Ectodermal cell (in vitro differentiated cells): Measurements from ENCODE around the gene FHIT.

ENCODE experiments used
- H3K27ac ChIP-seq: 2 replicates; pipeline ENCODE4 v1.7.0; 2013; ENCODE audit warnings: mild to moderate bottlenecking, low read depth, low read length; ENCODE audit not compliant: insufficient read depth, poor library complexity, severe bottlenecking
- H3K27me3 ChIP-seq: 2 replicates; pipeline ENCODE4 v1.7.0; 2013; ENCODE audit warnings: mild to moderate bottlenecking, low read length; ENCODE audit not compliant: insufficient read depth, control insufficient read depth, poor library complexity, severe bottlenecking
- H3K36me3 ChIP-seq: one replicate; pipeline ENCODE4 v1.7.0; 2013; ENCODE audit warnings: low read length; ENCODE audit not compliant: control insufficient read depth, insufficient read depth
- H3K4me1 ChIP-seq: one replicate; pipeline ENCODE4 v1.7.0; 2013; ENCODE audit warnings: low read length; ENCODE audit not compliant: control insufficient read depth, insufficient read depth
- H3K4me3 ChIP-seq: 2 replicates; pipeline ENCODE4 v1.7.0; 2013; ENCODE audit warnings: low read depth, low read length, control low read depth; ENCODE audit not compliant: insufficient read depth
- H3K9me3 ChIP-seq: 2 replicates; pipeline ENCODE4 v1.7.0; 2013; ENCODE audit warnings: mild to moderate bottlenecking, low read length, moderate library complexity; ENCODE audit not compliant: control insufficient read depth
- WGBS, 2 experiments: methylation state at CpG; one replicate each; pipeline ENCODE4 v1.1.7; 2013; ENCODE audit warnings: missing lambda C conversion rate in 2 of 2; 5-methylcytosine and 5-hydroxymethylcytosine counted together

The FHIT gene

GRCh38 chr3:60064210-60065178 is 1186.8 kb downstream of the FHIT start:
- Histone ChIP-seq H3K4me1 (no peaks in the 10 kb centered on the region), H3K27me3 (no peaks in the 10 kb centered on the region), H3K4me3 (no peak overlapping the region), H3K36me3 (no peaks in the 10 kb centered on the region), H3K27ac (no peak overlapping the region), H3K9me3 (no peaks in the 10 kb centered on the region)
- 91 to 100% methylated on average over 2 to 3 of the region's 3 CpGs for WGBS, 2 experiments

GRCh38 chr3:60056404-60056803 is 1194.8 kb downstream of the FHIT start:
- H3K4me3 ChIP-seq, result no peak overlapping the region
- H3K27ac ChIP-seq, result no peak overlapping the region
- H3K4me1 ChIP-seq, result no peaks in the 10 kb centered on the region
- H3K27me3 ChIP-seq, result no peaks in the 10 kb centered on the region
- WGBS, 2 experiments, result 96 to 97% methylated on average over 4 of the region's 4 CpGs
- no peaks in the 10 kb centered on the region for H3K9me3 ChIP-seq
- H3K36me3 ChIP-seq, result no peaks in the 10 kb centered on the region

GRCh38 chr3:60055765-60056164 is 1195.5 kb downstream of the FHIT start:
- WGBS, 2 experiments, result 89 to 94% methylated on average over 6 of the region's 6 CpGs

GRCh38 chr3:60053526-60054265 is 1197.6 kb downstream of the FHIT start:
- no peaks in the 10 kb centered on the region for H3K36me3 ChIP-seq
- no peak overlapping the region for H3K4me3 ChIP-seq
- H3K27ac ChIP-seq, result no peak overlapping the region
- H3K27me3 ChIP-seq, result no peaks in the 10 kb centered on the region
- H3K4me1 ChIP-seq, result no peaks in the 10 kb centered on the region
- WGBS, 2 experiments, result 81 to 92% methylated on average over 3 of the region's 3 CpGs
- no peaks in the 10 kb centered on the region for H3K9me3 ChIP-seq

More at GRCh38 chr3:60055765-60056164, 1195.5 kb downstream of the FHIT start:
- Histone ChIP-seq H3K27me3 (no peaks in the 10 kb centered on the region), H3K27ac (no peak overlapping the region), H3K9me3 (no peaks in the 10 kb centered on the region), H3K4me3 (no peak overlapping the region), H3K4me1 (no peaks in the 10 kb centered on the region), H3K36me3 (no peaks in the 10 kb centered on the region)

GRCh38 chr3:60048447-60048848 is 1202.8 kb downstream of the FHIT start:
- Histone ChIP-seq H3K4me1 (no peaks in the 10 kb centered on the region), H3K27ac (no peak overlapping the region), H3K9me3 (no peaks in the 10 kb centered on the region), H3K27me3 (no peaks in the 10 kb centered on the region), H3K4me3 (no peak overlapping the region), H3K36me3 (no peaks in the 10 kb centered on the region)
- 96% methylated on average over 12 of the region's 12 CpGs for WGBS, 2 experiments

GRCh38 chr3:60047426-60048200 is 1203.6 kb downstream of the FHIT start:
- no peaks in the 10 kb centered on the region for H3K4me1 ChIP-seq
- H3K9me3 ChIP-seq, result no peaks in the 10 kb centered on the region
- no peaks in the 10 kb centered on the region for H3K36me3 ChIP-seq
- no peak overlapping the region for H3K4me3 ChIP-seq
- 95% methylated on average over 9 of the region's 9 CpGs for WGBS, 2 experiments
- H3K27me3 ChIP-seq, result no peaks in the 10 kb centered on the region
- no peak overlapping the region for H3K27ac ChIP-seq

GRCh38 chr3:60046210-60046609 is 1205.0 kb downstream of the FHIT start:
- no peaks in the 10 kb centered on the region for H3K4me1 ChIP-seq
- H3K27me3 ChIP-seq, result no peaks in the 10 kb centered on the region
- no peaks in the 10 kb centered on the region for H3K9me3 ChIP-seq
- H3K4me3 ChIP-seq, result no peak overlapping the region
- WGBS, 2 experiments, result 95 to 98% methylated on average over 6 of the region's 6 CpGs
- H3K27ac ChIP-seq, result no peak overlapping the region
- no peaks in the 10 kb centered on the region for H3K36me3 ChIP-seq

GRCh38 chr3:60045686-60046085 is 1205.6 kb downstream of the FHIT start:
- WGBS, 2 experiments, result 85 to 89% methylated on average over 1 of the region's 1 CpG
- Histone ChIP-seq H3K4me3 (no peak overlapping the region), H3K9me3 (no peaks in the 10 kb centered on the region)

GRCh38 chr3:60036803-60037202 is 1214.4 kb downstream of the FHIT start:
- H3K36me3 ChIP-seq, result no peaks in the 10 kb centered on the region
- WGBS, 2 experiments, result 92 to 95% methylated on average over 7 of the region's 7 CpGs

More at GRCh38 chr3:60045686-60046085, 1205.6 kb downstream of the FHIT start:
- H3K36me3 ChIP-seq, result no peaks in the 10 kb centered on the region
- H3K4me1 ChIP-seq, result no peaks in the 10 kb centered on the region
- no peaks in the 10 kb centered on the region for H3K27me3 ChIP-seq
- H3K27ac ChIP-seq, result no peak overlapping the region

More at GRCh38 chr3:60036803-60037202, 1214.4 kb downstream of the FHIT start:
- no peak overlapping the region for H3K27ac ChIP-seq
- H3K27me3 ChIP-seq, result no peaks in the 10 kb centered on the region
- no peaks in the 10 kb centered on the region for H3K4me1 ChIP-seq
- H3K9me3 ChIP-seq, result no peaks in the 10 kb centered on the region
- H3K4me3 ChIP-seq, result no peak overlapping the region
